HG03469 (cell line): ENCODE data around the gene LETM1.

ENCODE experiments used
- ATAC-seq: cut with Tn5 transposase; IDR thresholded peaks from one replicate; pipeline ENCODE4 v1.9.1; 2021; ENCODE audit warnings: mild to moderate bottlenecking, moderate library complexity, moderate number of reproducible peaks; ENCODE audit not compliant: unreplicated experiment

Gene LETM1

DNA sequence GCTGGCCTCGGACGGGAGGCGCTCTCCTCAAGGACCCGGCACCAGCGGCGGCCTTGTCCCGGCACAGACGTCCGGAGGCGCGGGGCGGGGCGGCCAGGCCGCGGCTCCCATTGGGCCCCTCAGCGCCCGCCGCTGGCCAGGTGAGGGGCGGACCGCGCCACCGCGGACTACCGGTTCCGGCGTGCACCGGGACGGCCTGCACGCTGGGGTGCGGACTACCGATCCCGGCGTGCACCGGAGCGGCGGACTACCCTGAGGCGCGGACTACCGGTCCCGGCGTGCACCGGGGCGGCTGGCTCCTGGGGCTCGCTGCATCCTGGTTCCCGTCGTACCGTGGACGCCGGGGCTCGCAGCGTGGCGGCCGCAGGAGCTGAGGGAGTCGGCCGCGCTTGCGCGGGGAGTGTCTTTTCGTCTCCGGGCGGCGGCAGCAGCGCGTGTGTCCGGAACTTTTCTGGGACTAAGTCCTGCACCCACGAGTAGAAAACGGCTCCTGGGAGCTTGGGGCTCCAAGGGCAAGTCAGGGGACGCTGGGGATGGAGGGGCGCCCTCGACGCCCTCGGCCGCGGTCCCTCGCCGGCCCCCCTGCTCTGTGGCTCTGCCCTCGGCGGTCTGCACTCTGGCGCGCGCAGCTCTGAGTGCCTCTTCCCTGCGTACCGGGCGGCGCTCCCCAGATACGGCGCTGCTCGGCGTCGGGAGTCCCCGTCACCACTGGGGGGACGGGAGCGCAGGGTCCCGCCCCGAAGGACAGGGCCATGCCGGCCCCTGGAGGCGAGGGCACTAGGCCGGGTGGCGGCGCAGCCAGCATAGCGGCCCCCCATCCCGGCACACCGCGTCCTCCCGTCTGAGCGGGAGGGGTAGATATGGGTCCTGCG is at the start of gene LETM1:
Gene LETM1 (minus strand): TSS at position 86 of the 872 bp plus-strand sequence. CDS start 206 bp downstream, outside the sequence.
- ATAC-seq: peak; percentile 68

DNA sequence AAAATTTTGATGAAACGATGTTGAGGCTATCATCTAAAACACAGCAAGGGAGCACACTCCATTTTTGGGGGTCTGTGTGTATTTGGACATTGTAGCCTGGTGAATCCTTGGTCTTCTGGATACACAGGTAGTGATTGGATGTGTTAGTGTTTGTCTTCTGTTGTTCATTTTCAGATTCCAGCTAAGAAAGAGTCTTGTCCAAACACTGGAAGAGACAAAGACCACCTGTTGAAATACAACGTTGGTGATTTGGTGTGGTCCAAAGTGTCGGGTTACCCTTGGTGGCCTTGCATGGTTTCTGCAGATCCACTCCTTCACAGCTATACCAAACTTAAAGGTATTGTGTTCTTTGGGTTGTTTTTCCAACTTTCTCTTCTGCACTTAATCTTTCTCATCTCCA is 48.1 kb upstream of the LETM1 start:
- no peak for ATAC-seq

DNA sequence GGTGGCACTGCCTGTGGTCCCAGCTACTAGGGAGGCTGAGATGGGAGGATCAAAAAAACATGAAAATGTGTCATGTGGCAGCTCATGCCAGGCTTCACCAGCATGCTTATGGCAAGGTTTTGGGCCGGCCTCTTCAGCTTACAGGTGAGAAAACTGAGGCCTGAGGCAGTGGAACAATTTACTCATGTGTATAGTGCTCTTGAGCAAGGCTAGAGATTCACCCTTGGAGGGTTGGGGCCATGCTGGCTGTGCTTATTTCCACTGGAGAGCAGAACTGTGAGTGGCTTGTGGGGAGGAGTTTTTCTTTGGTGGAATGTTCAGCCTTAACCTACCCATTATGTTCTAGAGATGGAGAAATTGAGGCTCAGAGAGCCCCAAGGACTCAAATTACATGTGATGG is 47.1 kb upstream of the LETM1 start:
- no peak for ATAC-seq

DNA sequence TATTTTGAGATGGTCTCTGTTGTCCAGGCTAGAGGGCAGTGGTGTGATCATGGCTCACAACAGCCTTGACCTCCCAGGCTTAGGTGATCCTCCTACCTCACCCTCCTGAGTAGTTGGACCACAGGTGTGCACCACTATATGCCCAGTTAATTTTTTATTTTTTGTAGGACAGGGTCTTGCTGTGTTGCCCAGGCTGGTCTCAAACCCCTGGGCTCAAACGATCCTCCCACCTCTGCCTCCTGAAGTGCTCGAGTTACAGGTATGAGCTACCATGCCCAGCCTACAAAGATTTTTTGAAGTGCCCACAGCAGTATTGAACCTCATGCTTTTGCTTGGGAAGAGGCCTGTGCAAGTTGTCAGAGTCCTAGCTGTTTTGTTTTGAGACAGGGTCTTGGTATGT is 46.3 kb upstream of the LETM1 start:
- no peak for ATAC-seq

DNA sequence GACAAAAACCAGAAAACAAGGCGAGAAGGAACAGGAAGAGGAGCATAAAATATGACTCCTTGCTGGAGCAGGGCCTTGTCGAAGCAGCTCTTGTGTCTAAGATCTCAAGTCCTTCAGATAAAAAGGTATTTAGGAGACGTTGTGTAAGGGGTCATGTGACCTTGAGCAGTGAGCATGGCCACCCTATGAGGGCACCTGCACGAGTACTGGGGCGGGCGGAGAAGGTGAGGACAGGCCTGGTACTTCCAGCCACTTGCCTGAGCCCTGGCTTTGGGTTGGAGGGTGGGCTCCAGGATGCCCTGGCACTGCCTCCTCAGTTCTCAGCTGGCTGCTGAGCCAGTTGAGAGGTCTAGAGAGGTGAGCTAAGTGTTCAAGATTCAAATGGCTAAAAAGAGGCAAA is 45.2 kb upstream of the LETM1 start:
- ATAC-seq: no peak

DNA sequence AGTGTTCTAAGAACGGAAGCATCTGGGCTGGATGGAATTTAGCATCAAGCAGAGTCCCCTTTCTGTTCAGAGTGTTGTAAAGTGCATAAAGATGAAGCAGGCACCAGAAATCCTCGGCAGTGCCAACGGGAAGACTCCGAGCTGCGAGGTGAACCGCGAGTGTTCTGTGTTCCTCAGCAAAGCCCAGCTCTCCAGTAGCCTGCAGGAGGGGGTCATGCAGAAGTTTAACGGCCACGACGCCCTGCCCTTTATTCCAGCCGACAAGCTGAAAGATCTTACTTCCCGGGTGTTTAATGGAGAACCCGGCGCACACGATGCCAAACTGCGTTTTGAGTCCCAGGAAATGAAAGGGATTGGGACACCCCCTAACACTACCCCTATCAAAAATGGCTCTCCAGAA is 44.7 kb upstream of the LETM1 start:
- no peak for ATAC-seq

DNA sequence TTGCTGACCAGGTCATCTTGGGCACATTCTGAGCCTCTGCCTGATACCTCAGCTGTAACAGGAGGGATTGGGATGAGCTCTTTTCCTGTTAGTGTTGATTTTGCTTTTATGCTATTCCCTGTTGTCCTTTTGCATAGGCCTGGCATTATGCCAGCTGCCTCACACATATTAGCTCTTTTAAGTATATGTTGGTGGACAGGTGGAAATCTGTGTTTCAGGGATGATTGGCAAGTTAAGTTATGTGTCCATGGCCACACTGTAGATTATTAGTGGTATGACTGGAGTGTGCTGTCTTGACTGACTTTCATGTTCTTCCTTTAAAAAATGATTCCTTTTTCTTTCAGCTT is 44.1 kb upstream of the LETM1 start:
- ATAC-seq: no peak

DNA sequence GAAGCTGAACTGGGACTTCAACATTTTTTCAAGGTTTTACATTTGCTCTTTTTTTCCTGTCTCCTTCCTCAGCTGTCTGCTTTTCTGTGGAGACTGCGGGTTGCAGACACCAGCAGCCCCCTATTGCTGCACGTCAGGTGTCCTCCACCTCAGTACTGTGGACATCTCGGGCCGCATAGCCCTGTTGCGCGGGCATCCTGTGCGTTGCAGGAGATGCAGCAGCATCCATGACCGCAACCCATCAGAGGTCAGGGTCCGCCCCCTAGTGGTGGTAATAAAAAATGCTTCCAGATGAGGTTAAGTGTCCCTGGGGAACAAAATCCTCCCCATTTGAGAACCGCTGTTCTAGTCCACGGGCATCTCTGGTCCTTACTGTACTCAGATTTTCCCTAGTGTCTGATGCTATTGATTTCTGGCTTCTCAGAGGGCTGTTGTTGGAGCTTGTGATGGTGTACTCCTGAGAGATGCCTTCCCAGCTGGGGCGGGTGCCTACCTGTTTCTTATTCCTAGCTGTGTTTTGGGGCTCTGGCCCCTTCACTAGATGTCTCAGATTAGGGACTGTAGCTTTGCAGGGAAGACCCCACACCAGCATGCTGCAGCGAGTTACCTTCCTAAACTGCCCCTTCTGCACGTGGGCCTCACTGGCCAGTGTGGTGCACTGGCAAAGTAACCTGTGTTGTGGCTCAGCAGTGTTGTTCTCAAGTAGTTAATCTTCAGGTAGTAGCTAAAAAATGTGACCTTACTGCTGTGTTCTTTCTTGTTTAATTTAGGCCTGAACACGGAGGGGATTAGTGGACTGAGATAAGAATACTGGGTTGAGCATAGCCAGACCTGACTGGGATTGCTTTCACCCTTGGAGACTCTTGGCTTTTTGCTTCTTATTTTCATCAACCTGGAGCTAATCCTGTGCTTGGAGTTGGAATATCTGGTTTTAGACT is 43.5 kb upstream of the LETM1 start:
- no peak for ATAC-seq

DNA sequence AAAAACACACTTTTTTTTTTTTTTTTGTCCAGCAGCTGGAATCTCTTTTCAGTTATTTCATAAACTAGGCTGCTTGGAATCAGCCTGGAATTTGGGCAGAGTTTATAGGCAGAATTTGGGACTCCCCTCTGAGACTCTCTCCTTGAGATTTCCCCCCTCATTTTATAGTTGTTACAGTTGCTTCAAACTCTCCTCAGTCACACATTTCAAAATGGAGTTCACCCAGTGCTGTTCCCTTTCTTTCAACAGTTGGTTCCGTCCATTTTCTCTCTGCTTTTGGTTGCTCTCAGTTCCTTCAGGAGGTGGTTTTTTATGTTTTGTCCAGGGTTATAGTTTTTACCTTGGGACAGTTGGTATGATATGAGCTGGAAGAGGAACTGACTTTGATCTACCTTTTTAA is 42.7 kb upstream of the LETM1 start:
- ATAC-seq: no peak

DNA sequence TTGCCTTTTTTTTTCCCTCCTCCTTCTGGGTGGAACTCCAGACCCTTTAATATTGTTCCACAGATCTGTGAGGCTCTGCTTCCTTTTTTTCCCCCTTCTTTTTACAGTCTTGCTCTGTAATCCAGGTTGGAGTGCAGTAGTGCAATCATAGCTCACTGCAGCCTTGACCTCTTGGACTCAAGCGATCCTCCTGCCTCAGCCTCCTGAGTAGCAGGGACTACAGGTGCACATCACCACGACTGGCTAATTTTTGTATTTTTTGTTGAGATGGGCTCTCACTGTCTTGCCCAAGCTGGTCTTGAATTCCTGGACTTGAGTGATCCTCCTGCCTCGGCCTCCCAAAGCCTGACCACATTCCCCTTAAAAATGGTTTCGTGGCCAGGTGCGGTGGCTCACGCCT is 42.1 kb upstream of the LETM1 start:
- no peak for ATAC-seq

DNA sequence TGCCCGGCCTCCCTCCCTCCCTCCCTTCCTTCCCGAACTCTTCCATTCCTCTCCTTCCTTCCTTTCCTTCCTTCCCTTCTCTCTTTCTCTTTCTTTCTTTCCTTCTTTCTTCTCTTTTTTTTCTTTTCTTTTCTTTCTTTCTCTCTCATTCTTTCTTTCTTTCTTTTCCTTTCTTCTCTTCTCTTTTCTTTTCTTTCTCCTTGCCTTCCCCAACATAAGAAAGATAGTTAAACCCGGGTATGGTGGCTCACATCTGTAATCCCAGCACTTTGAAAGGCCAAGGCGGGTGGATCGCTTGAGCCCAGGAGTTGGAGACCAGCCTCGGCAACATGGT is 40.7 kb upstream of the LETM1 start:
- ATAC-seq: no peak

DNA sequence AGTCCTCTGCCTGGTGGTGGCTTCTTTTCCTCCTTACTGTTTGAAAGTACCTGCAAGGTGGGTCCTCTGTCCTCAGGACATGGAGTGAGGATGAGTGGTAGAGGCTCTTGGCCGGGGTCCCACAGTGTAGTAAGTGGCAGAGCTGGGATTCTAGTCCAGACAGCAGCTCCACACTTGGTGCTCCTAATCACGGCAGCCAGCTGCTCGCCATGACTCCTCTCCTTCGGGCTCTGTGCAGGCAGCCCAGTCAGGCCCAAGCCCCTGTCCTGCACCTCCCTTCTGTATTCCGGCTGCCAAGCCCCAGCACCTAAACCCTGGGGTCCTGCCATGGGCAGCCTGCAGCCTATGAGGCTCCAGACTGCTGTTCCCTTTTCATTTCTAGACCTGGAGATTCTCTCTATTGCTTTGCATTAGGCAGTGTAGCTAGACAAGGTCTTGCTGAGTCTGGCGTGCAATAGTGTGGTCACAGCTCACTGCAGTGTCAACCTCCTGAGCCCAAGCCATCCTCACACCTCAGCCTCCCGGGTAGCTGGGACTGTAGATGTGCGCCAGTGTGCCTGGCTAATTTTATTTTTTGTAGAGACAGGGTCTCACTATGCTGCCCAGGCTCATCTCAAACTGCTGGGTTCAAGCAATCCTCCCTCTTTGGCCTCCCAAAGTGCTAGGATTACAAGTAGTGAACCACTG is 40.2 kb upstream of the LETM1 start:
- ATAC-seq: no peak

DNA sequence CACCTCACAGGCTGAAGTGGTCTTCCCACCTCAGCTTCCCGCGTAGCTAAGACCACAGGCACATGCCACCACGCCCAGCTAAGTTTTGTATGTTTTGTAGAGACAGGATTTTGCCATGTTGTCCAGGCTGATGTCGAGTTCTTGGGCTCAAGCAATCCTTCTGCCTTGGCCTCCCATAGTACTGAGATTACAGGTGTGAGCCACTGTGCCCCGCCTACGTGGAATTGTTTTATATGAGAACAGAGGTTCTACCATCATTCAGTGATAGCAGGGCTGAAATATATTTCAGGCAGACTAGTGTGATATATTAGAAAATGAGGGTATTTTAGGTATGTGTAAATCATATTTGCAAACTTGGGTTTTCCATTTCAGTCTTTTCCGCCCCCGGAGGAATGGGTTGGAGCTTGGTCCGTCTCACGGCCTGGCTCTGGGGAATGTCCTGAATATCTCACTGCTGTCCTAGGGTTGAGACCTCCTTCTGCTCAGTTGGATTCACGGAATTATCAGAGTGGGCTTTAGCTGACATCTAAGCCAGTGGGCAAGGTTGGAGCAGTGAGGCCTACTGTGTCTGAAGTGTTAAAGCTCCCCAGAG is 35.1 kb upstream of the LETM1 start:
- ATAC-seq: no peak

DNA sequence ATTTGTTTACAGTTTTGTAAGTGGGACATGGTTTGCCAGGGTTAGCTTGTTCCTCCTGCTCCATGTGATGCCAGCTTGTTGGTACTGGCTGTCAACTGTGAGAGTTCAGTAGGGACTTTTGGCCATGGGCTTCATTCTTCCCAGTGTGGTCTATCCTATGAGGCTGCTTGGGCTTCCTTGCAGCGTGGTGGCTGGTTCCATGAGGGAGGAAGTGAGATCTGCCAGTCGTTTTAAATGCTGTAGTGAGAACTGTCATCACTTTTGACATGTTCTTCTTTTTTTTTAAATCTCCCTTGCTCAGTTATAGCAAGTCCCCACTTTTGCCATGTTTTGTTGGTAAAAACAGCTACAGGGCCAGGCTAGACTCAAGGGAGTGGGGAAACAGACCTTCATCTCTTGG is 31.1 kb upstream of the LETM1 start:
- ATAC-seq: no peak

DNA sequence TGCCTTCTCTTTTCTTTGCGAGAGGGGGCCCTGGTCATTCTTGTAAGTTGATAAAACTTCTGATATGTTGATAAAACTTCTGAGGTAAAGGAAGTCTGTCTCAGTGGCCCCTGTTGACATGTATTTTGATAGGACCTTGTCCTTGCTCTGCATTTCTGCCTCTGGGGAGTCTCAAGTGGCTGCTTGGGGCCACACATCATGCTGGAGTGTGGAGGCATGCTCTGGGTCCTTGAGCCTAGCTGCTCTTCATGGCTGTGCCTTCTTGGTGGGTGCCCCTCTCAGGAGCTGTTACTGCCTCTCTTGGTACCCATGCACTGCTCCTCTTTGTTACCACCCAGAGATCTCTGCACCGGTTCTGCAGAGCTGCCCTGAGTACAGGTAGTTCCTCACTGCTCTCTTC is 29.5 kb upstream of the LETM1 start:
- no peak for ATAC-seq

DNA sequence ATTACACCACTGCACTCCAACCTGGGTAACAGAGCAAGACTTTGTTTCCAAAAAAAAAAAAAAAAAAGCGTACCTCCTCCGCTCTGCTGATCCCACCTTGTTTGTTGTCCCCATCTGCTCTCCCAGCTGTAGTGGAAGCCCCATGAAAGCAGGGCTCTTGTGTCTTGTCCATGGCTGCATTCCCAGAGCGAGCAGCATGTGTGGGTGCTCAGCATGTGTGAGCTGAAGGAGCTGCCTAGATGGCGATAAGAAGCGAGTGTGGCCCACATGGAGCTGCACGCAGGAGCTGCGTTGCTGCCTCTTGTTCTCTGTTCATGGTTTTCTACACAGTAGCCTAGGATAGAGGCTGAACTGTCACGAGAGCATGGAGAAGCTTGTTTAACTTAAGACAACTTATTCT is 27.6 kb upstream of the LETM1 start:
- ATAC-seq: no peak

DNA sequence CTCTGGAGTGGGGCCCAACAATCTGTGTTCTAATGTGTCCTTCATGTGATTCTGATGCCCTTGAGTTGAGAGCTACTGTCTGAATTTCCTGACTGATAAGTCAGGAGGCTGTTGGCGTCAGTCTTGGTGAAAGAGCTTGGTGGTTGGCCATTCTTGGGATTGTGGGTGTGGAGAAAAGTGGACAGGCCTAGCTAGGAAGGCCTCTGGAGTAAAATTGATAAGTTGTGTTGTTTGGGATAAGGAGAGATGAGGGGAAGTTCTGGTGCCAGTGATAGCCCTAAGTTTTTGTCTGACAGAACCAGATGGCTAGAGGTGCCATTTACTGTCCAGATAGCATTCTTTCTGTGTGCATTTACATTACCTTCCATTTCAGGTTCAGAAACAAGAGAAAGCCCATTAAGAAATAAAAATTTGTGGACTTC is 26.9 kb upstream of the LETM1 start:
- no peak for ATAC-seq

DNA sequence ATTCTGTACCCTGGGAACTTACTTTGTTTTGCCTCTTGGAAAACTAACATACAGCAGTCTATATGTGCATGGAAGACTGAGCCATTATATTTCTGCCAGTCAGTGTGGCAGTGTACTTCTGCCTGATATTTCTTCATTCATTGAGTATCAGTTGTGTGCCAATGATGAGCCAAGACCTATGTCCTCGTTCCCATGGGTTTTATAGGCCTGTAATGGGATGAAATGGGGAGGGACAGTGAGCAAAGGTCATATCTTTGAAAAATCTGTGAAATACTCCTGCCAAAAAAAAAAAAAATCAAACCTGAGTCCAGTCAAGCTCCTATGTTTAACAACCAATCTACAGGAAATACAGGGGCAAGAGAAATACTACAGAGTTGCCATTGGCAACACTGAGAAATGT is 24.4 kb upstream of the LETM1 start:
- ATAC-seq: no peak

DNA sequence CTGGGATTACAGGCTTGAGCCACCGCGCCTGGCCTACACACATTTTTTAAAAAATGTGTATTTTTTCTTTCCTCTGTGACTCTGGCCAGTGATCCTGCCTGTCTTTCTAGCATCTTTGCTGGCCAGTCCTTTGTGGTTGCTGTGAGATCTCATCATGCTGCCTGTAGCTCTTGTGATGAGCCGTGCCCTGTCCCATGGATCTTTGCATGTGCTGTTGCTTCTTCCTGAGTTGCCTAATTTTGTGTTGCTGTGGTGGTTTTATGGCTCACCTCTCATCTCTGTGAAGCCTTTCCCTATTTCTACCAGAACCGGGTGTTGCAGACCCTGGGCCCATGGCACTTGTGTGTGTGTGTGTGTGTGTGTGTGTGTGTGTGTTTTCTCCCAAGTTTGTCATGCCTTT is 23.5 kb upstream of the LETM1 start:
- ATAC-seq: no peak

DNA sequence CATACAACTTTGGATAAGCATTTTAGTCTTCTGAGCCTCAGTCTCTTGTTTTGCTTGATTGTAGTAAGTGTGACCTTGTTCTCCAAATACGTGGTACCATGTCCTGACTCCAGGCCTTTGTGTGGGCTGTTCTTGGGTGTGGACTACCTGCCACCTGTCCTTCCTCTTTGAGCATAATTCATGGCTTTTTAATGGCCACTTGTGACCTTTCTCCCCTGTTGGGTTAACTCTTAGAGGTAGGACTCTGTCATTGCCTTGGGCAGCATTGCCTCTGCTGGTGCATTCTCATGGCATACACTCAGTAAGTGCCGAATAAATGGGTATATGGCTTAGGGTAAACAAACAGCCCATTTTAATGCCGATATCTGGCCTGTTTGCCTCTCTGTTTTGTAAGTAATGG is 18.2 kb upstream of the LETM1 start:
- no peak for ATAC-seq

DNA sequence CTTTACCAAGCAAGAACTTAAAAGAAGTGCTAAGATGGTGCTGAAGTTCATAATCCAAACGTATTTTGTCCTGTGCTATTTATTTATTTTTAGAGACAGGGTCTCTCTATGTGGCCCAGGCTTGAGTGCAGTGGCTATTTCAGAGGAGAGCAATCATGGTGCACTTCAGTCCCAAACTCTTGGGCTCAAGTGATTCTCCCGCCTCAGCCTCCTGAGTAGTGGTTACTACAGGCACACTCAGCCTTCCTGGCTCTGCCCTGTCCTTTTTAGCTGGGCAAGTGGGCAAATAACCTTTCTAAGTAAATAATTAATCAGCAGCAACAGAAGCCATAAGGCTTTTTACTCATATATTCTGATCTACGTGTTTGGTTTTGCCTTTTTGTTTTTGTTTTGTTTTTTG is 17.8 kb upstream of the LETM1 start:
- no peak for ATAC-seq
